NCI-H2107 treated with DMSO at 0.1 percent for 48 hours (cell line): ENCODE results near the gene MNX1.

Source experiments
- DNase-seq: peaks from one replicate; lab custom pipeline; 2025; ENCODE audit not compliant: unreplicated experiment; lab: John Stamatoyannopoulos, UW

MNX1 gene

GRCh38 chr7:157016352-157017041, 6.0 kb upstream of the MNX1 start:
- no peak for DNase-seq

- DNase-seq: no peak
Observed at GRCh38 chr7:157016024-157016351, 5.5 kb upstream of the MNX1 start.

DNA sequence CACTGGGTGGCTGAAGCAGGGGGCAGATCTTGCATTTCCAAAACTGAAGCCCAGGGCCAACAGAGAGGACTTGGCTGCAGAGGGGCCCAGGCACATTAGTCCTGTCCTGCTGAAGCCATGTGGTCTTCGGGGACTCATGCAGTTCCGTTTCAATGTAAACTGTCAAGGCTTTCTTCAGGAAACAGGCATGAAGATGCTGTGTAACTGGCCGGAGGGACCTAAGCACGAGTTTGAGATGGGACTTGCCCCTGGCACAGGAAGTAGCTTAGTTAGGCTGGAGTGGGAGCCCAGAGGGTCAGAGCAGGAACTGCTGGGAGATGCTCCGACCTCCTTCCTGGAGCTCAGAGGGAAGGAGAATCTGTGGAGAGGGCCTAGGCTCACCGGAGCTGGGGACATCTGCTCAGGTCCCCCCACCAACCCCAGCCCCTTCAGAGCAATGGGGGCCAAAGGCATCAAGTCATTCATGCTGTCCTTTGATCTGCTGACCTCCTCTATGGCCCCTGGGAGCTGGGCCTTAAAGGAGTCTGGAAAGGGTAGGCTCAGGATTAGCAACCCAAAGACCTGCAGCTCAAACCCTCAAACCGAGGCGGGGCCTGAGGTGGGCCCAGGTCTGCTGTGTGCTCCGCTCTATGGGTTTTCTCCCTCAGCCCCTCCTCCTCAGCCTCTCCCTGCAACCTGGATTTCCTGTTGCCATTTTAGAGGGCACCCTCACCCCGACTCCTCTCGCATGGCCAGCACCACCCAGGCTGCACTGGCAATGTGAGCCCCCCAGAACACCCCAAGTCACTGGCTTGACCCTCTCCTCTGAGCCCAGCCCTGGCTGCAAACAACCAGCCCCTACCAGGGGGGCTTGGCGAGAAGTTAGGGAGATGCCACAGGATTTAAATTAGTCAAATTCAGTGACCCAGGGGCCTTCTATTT, 4.4 kb upstream of the MNX1 start:
- no peak for DNase-seq

GRCh38 chr7:157013602-157014549, 3.4 kb upstream of the MNX1 start:
- DNase-seq: peak; percentile 33

DNA sequence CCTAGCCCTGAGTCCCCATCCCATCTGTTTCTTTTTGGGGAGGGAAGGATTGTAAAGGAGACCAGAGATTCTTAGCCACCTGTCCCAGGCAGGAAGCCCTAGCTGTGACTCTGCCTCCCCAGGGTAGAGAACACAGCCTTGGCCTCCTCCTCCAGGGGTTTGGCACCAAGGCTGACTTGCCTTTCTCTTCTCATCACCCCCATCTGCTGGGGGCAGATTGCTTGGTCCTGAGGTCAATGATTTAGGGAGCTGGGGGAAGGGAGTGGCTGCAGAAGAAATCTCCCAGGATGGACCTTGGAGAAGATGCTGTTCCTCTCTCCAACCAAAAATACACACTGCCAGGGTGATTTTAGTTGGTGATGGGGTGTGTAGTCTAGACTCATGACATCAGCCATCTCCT, 2.6 kb upstream of the MNX1 start:
- no peak for DNase-seq

DNA sequence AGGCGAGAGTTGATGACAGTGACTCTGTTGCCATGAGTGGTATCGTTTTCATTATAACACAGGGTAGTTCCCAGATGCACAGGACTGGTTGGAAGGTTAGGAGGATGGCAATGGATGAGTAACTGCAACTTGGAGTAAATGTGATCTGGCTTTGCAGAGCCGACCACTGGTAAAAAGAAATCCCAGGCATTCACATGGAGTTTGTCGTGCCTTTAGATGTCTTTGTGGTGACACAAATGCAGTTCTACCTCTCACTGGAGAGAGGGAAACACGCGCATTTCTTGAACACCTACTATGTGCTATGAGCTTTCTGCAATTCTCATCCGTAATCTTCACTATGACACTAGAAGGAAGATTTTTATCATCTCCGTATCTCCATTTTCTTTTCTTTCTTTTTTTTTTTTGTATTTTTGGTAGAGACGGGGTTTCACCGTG, 1.7 kb upstream of the MNX1 start:
- no peak for DNase-seq

DNA sequence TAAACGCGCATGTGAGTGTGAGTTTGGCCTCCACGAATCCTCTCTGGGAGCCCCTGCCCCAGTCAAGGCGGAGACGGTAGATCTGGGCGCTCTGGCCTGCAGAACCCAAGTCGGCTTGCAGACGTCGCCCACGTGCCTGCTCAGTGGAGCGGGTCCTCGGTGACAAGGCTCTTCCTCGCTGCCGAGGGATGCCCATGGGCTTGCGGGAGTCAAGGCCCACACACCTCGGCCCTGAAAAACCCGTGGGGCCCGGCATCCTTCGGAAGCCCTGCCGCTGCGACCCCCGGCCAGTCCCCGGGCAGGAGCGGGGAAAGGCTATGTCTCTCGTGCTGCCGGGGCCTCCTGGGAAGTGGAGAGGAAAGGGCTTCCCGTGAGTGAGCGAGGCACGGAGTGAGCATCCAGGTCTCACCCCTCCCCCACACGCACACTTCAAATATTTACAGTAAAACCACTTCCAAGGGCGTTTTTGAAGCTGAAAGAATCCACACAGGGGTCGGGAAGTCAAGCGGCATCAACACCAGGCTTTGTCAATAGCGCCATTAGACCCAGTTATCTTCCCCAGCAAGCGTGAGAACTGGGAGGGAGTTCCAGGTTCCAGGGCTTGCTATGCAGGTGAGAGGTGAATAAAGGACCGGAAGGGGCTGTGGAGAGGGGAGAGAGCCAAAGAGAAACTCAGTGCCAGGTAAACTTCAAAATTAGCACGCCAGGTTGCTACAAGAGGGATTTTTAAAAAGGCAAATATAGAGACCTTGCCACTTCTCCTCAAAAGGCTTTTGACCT, 1.1 kb upstream of the MNX1 start:
- DNase-seq: no peak

DNA sequence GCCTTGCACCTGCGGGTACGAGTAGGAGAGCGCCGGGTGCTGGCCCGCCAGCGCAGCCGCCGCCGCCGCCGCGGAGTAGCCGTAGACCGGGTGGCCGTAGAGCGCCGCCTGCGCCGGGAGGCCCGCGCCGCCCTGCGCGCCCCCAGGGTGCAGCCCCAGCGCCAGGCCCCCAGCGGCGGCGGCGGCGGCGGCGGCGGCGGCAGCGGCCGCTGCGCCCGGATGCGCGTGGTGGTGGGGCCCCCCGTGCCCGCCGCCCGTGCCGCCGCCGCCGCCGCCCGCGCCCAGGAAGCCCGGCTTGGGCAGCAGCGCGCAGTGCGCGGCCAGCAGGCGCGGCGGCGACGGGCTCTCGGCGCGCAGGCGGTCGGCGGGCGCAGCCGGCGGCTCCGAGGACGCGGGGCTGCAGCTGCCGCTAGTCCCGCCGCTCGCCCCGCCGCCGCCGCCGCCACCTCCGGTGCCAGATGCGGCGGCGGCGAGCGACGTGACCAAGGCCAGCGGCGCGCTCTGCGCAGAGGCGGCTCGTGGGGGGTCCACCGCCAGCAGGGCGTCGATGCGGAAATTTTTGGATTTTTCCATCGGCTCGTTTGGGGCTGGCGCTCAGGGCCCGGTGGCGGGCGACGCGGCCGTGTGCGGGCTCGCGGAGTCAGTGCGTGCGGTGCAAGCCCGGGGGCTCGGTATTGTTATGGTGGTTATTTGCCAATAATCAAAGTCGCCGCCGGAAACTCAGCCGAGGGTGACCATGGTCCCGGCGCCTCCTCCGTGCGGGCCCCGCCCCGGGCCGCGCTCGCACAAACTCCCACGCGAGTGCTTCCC, 480 bp downstream of the MNX1 start:
- no peak for DNase-seq

- DNase-seq: no peak
Observed at GRCh38 chr7:157009170-157009777, 1.2 kb downstream of the MNX1 start.

DNA sequence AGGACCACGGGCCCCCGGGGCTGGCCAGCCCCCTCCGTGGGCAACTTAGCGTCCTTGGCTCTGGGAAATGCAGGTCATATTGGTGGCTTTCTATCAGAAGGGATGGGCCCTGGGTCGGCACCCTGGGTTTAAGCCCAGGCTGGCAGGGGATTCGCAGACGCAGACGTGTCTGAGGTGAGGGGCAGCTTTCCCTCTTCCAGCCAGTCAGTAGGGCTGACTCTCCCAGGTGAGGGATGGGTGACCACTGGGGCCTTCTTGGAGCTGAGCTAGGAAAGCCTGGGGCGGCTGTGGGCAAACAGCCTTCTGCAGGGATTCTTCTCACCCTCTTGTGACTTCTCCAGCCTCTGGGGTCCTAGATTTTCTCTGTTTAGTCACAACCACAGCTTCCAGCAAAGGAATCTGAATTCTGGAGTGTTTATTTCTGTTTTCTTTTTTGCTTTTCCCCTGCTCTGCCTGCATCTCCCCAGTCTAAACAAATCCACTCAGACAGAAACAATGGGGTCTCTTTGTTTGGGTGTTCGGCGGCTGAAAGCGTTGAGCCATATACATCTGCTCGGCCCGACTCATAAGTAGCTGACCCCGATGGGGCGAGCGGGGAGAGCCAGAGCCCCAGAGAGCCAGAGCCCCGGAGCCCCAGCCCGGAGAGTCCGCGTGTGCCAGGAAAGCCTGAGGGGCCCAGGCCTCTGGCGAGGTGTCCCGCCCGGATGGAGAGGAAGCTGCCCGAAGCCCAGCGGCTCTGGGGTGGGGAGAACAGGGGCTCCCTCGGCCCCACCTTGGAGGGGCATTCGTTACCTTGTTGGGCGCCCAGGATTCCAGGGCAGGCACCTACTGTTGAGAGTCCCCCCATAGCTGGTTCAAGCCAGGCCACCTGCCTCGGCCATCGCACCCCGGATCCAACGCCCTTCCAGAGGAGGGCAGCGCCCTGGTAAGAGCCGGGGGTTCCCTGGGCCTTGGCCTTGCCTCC, 2.0 kb downstream of the MNX1 start:
- DNase-seq: no peak

GRCh38 chr7:157007470-157008066, 2.9 kb downstream of the MNX1 start:
- DNase-seq: no peak

DNA sequence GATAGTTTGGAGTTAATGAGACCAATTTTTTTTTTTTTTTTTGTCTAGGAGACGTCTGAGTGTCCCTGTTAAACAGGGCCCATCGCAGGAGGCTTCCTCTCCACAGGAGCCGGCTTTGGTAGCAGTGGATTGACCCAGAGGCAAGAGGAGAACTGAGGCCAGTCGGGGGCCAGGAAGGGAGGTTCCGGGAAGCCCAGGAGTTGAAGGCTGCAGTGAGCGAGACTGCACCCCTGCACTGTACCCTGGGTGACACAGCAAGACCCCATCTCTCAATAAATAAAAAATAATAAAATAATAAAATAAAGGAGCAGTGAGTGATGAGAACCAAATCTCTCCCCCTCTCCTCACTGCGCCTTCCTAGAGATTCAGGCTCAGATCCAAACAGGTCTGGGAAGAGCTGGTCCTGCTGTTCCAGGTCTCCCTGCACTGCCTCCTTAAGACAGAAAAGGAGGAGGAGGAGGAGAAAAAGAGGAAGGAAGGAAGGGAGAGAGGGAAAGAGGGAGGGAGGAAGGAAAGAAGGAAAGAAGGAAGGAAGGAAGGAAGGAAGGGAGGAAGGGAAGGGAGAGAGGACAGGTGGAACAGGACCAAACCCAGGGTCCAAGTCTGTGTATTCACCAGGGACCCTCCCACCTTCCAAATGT, 3.5 kb downstream of the MNX1 start:
- DNase-seq: no peak

DNA sequence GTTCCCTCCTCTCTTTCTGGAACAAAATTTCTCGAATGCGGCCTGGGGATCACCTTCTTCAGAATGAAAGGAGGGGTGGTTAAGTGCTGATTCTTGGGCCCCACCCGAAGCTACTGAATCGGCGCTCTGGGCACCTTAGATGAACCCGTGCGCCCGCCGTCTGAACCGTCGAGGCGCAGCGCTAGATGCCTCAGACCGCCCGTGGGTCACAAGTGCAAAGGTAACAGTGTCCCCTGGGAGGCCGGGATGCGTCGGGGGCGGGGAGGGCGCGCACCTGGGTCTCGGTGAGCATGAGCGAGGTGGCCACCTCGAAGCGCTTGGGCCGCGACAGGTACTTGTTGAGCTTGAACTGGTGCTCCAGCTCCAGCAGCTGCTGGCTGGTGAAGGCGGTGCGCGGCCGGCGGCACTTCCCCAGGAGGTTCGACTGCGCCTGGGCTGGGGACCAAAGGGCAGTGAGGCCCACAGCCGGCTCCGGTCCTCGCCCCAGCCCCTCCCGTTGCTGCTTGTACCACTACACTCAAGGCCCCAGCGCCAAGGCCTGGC, 4.2 kb downstream of the MNX1 start:
- DNase-seq: no peak

- no peak for DNase-seq
Observed at GRCh38 chr7:157005456-157006204, 4.8 kb downstream of the MNX1 start.

DNA sequence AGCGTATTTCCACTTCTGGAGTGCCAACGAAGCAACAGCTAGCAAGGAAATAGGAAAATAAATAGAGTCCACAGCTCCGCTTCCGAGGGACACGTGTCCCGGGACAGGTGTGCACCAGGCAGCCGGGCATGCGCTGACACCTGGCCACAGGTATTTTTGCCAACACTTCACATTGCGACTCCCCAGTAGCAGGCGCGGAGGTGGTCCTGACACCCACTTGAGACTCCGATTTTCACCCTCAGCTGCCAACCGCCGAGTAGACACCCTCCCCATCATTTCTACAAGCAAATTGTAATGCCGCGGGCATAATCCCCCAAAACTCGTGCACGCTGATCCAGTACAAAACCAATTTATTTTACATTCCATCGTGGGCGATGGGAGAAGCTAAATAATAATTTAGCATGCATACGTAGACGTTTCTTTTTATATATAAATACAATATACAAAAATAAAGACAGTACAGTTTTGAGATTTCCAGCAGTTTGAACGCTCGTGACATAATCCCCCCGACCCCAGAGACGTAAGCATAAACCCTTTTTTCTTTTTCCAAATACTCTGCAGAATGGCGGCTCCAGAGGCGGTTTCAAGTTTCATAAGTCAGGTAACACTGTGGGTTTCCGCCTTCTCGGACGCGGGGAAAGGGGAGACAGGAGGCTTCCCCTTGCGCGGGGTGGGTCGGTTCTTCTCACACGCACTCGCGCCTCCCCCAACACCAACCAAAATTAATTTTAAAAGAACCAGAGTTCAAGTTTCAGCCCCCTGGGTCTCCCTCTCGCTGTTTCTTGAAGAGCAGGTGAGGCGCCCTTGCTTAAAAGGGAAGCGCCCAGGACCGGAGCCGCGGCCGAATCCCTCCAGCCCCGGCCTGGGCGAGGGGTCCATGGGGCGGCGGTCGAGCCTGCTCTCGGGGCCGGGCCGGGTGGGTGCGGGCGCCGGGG, 5.7 kb downstream of the MNX1 start:
- DNase-seq: no peak
